ENCODE data around the gene ARRDC5.
"Not testable (repeated sequence)": the region's sequence is repeated elsewhere in the genome, so short reads cannot be mapped to it uniquely, and the experiment has no call there.

The ARRDC5 gene

DNA sequence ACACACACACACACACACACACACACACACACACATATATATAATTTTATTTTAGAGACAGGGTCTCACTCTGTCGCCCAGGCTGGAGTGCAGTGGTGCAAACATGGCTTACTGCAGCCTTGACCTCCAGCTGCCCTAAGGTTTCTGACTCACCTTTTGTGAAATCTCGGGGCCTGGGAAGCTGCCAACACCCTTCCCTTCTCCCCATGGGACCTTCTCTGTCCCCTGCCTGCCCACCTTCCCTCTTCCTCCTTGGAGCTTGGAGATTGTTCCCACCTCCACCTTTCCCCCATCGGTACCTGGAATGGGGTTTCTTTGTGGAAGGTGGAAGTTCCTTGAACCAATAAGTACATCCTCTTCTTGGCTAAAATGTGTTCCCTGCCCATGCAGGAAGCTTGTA, 6.3 kb downstream of the ARRDC5 start:
- POLR2A ChIA-PET = no interaction called here
- no peak for TF ChIP-seq BCL11A (tag by site-specific recombination; IDR thresholded peaks at IDR 0.05; ENCODE audit: low read depth)
- TF ChIP-seq ZNF202 (tag by site-specific recombination; IDR thresholded peaks at IDR 0.05; ENCODE audit: borderline replicate concordance) = no peak
- no peak for TF ChIP-seq ZNF501 (tag by site-specific recombination; IDR thresholded peaks at IDR 0.05)
- TF ChIP-seq ZNF76 (tag by site-specific recombination; IDR thresholded peaks at IDR 0.05; ENCODE audit: borderline replicate concordance, low read depth) = no peak
- TF ChIP-seq, protein P1, sequence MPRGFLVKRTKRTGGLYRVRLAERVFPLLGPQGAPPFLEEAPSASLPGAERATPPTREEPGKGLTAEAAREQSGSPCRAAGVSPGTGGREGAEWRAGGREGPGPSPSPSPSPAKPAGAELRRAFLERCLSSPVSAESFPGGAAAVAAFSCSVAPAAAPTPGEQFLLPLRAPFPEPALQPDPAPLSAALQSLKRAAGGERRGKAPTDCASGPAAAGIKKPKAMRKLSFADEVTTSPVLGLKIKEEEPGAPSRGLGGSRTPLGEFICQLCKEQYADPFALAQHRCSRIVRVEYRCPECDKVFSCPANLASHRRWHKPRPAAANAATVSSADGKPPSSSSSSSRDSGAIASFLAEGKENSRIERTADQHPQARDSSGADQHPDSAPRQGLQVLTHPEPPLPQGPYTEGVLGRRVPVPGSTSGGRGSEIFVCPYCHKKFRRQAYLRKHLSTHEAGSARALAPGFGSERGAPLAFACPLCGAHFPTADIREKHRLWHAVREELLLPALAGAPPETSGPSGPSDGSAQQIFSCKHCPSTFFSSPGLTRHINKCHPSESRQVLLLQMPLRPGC (tag by site-specific recombination; IDR thresholded peaks at IDR 0.05) = no peak
- peak; percentile 17; the same call in 1 of the 2 replicates for TF ChIP-seq GLIS1 (tag by site-specific recombination; IDR thresholded peaks at IDR 0.05)
- TF ChIP-seq ZNF354C (tag by site-specific recombination; IDR thresholded peaks at IDR 0.05; ENCODE audit: borderline replicate concordance, low read depth) = no peak
- TF ChIP-seq PRDM1 (tag by site-specific recombination; IDR thresholded peaks at IDR 0.05) = 0 out of 2 replicates have a peak, but pooled peaks have one; percentile 37
- Histone ChIP-seq H3K27ac (ENCODE audit: extremely low read depth, low read depth, low read length) (no peak overlapping the region), H3K4me3 (ENCODE audit: low read depth, low read length) (no peak overlapping the region), H3K36me3 (ENCODE audit: control insufficient read depth in 2 of 2, insufficient read depth in 1 of 2, low read length in 2 of 2) (no peaks in the 10 kb centered on the region), H3K9me3 (ENCODE audit: control insufficient read depth, insufficient read depth, low read depth, low read length) (no peaks in the 10 kb centered on the region), H3K4me1 (ENCODE audit: control insufficient read depth, insufficient read depth, low read length) (no peaks in the 10 kb centered on the region)
- CTCF ChIA-PET = interaction anchor here (0.6 to 1.3 kb wide), 5 partner anchors 15 to 235 kb away, joined by 3 to 4 read pairs (median 3); no protein-coding TSS in a partner anchor

DNA sequence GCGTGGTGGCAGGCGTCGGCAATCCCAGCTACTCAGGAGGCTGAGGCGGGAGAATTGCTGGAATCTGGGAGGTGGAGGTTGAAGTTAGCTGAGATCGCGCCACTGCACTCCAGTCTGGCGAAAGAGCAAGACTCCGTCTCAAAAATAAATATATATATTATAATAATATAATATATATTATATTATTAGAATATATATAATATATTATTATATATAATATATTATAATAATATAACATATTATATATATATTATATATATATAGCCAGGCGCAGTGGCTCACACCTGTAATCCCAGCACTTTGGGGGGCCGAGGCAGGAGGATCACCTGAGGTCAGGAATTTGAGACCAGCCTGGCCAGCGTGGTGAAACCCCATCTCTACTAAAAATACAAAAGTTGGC, 9.7 kb downstream of the ARRDC5 start:
- POLR2A ChIA-PET; H3K9me3 ChIP-seq (ENCODE audit: control insufficient read depth, insufficient read depth, low read depth, low read length); H3K4me1 ChIP-seq (ENCODE audit: control insufficient read depth, insufficient read depth, low read length); H3K36me3 ChIP-seq (ENCODE audit: control insufficient read depth in 2 of 2, insufficient read depth in 1 of 2, low read length in 2 of 2); H3K27ac ChIP-seq (ENCODE audit: extremely low read depth, low read depth, low read length); H3K4me3 ChIP-seq (ENCODE audit: low read depth, low read length): not testable (repeated sequence)
- CTCF ChIA-PET = interaction anchor here (1.1 kb wide), 1 partner anchor 47 kb away, joined by 4 read pairs; no protein-coding TSS in a partner anchor

DNA sequence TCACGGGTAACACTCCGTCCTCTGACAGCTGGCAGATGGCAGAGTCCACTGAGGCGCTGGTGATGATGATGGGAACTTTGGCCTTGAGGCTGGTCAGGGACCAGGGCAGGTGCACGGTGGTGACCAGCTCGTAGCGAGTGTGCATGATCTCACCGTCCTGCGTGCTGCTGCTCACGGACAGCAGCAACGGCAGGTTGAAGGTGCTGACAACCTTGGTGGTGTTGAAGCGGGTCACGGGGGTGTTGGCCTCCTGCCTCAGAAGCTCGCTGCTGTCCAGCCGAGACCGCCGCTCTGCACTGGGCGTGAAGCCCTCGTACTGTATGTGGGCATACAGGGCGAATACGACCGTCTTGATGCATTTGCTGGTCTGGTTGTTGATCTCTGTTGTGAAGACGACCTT, 11.6 kb downstream of the ARRDC5 start:
- H3K9me3 ChIP-seq (ENCODE audit: control insufficient read depth, insufficient read depth, low read depth, low read length) = no peaks in the 10 kb centered on the region
- ChIA-PET CTCF (interaction anchor here (1.5 kb wide), 1 partner anchor 19 kb away, joined by 9 read pairs; no protein-coding TSS in a partner anchor), POLR2A (no interaction called here)
- no peaks in the 10 kb centered on the region for H3K36me3 ChIP-seq (ENCODE audit: control insufficient read depth in 2 of 2, insufficient read depth in 1 of 2, low read length in 2 of 2)
- H3K4me3 ChIP-seq (ENCODE audit: low read depth, low read length) = no peak overlapping the region
- TF ChIP-seq YY2 (tag by site-specific recombination; IDR thresholded peaks at IDR 0.05) (no peak), ZNF623 (tag by site-specific recombination; IDR thresholded peaks at IDR 0.05) (no peak), ZNF585B (tag by site-specific recombination; IDR thresholded peaks at IDR 0.05) (no peak), ZNF391 (tag by site-specific recombination; IDR thresholded peaks at IDR 0.05; ENCODE audit: borderline replicate concordance, low read depth) (no peak), ZNF558 (tag by site-specific recombination; IDR thresholded peaks at IDR 0.05) (no peak), ZNF292 (tag by site-specific recombination; IDR thresholded peaks at IDR 0.05; ENCODE audit: borderline replicate concordance, low read depth) (no peak), ZNF169 (tag by site-specific recombination; IDR thresholded peaks at IDR 0.05) (no peak), ZNF311 (tag by site-specific recombination; IDR thresholded peaks at IDR 0.05; ENCODE audit: borderline replicate concordance) (no peak), GLI2 (tag by site-specific recombination; IDR thresholded peaks at IDR 0.05; ENCODE audit: borderline replicate concordance, low read depth) (no peak), BCL11B (tag by site-specific recombination; IDR thresholded peaks at IDR 0.05; ENCODE audit: low read depth) (no peak)
- TF ChIP-seq, protein P2, sequence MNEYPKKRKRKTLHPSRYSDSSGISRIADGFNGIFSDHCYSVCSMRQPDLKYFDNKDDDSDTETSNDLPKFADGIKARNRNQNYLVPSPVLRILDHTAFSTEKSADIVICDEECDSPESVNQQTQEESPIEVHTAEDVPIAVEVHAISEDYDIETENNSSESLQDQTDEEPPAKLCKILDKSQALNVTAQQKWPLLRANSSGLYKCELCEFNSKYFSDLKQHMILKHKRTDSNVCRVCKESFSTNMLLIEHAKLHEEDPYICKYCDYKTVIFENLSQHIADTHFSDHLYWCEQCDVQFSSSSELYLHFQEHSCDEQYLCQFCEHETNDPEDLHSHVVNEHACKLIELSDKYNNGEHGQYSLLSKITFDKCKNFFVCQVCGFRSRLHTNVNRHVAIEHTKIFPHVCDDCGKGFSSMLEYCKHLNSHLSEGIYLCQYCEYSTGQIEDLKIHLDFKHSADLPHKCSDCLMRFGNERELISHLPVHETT (tag by site-specific recombination; IDR thresholded peaks at IDR 0.05) = no peak
- TF ChIP-seq, protein P3, sequence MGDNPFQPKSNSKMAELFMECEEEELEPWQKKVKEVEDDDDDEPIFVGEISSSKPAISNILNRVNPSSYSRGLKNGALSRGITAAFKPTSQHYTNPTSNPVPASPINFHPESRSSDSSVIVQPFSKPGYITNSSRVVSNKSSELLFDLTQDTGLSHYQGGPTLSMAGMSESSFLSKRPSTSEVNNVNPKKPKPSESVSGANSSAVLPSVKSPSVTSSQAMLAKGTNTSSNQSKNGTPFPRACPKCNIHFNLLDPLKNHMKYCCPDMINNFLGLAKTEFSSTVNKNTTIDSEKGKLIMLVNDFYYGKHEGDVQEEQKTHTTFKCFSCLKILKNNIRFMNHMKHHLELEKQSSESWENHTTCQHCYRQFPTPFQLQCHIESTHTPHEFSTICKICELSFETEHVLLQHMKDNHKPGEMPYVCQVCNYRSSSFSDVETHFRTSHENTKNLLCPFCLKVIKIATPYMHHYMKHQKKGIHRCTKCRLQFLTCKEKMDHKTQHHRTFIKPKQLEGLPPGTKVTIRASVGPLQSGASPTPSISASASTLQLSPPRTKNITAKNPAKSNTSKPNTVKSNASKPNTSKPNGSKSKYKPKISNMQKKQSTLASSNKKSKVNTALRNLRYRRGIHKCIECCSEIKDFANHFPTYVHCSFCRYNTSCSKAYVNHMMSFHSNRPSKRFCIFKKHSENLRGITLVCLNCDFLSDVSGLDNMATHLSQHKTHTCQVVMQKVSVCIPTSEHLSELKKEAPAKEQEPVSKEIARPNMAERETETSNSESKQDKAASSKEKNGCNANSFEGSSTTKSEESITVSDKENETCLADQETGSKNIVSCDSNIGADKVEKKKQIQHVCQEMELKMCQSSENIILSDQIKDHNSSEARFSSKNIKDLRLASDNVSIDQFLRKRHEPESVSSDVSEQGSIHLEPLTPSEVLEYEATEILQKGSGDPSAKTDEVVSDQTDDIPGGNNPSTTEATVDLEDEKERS (tag by site-specific recombination; IDR thresholded peaks at IDR 0.05) = no peak
- H3K27ac ChIP-seq (ENCODE audit: extremely low read depth, low read depth, low read length) = no peak overlapping the region
- H3K4me1 ChIP-seq (ENCODE audit: control insufficient read depth, insufficient read depth, low read length) = no peaks in the 10 kb centered on the region

Data from HEK293 (cell line).